ENCODE results near the gene SLC2A5.
A peak's percentile ranks its signal among the peaks of the same experiment; 100 is the strongest.

The SLC2A5 gene

GRCh38 chr1:9061252-9061960 is 8.0 kb downstream of the SLC2A5 start:
- DNase-seq (ENCODE audit: low spot score) = no peak

- DNase-seq (ENCODE audit: low spot score) = no peak
These were observed 9.3 kb downstream of the SLC2A5 start for GRCh38 chr1:9059891-9060744.

GRCh38 chr1:9058465-9058864 is 11.0 kb downstream of the SLC2A5 start:
- no peak for DNase-seq (ENCODE audit: low spot score)

GRCh38 chr1:9057851-9058250 is 11.6 kb downstream of the SLC2A5 start:
- DNase-seq (ENCODE audit: low spot score) = no peak

GRCh38 chr1:9052272-9053049 is 17.0 kb downstream of the SLC2A5 start:
- DNase-seq (ENCODE audit: low spot score) = no peak

GRCh38 chr1:9051379-9051778 is 18.1 kb downstream of the SLC2A5 start:
- no peak for DNase-seq (ENCODE audit: low spot score)

- DNase-seq (ENCODE audit: low spot score) = no peak
These were observed 18.6 kb downstream of the SLC2A5 start for GRCh38 chr1:9050803-9051202.

GRCh38 chr1:9048551-9048950 is 20.9 kb downstream of the SLC2A5 start:
- DNase-seq (ENCODE audit: low spot score) = no peak

- no peak for DNase-seq (ENCODE audit: low spot score)
These were observed 22.4 kb downstream of the SLC2A5 start for GRCh38 chr1:9047019-9047418.

- DNase-seq (ENCODE audit: low spot score) = no peak
These were observed 23.4 kb downstream of the SLC2A5 start for GRCh38 chr1:9045861-9046510.

GRCh38 chr1:9044236-9044635 is 25.2 kb downstream of the SLC2A5 start:
- peak; percentile 54 for DNase-seq (ENCODE audit: low spot score)

GRCh38 chr1:9042272-9042671 is 27.2 kb downstream of the SLC2A5 start:
- no peak for DNase-seq (ENCODE audit: low spot score)

- no peak for DNase-seq (ENCODE audit: low spot score)
These were observed 28.2 kb downstream of the SLC2A5 start for GRCh38 chr1:9041116-9041779.

GRCh38 chr1:9040659-9041030 is 28.8 kb downstream of the SLC2A5 start:
- DNase-seq (ENCODE audit: low spot score) = no peak

- DNase-seq (ENCODE audit: low spot score) = no peak
These were observed 29.4 kb downstream of the SLC2A5 start for GRCh38 chr1:9039761-9040658.

- no peak for DNase-seq (ENCODE audit: low spot score)
These were observed 30.3 kb downstream of the SLC2A5 start for GRCh38 chr1:9038881-9039760.

- DNase-seq (ENCODE audit: low spot score) = no peak
These were observed 31.1 kb downstream of the SLC2A5 start for GRCh38 chr1:9038338-9038650.

GRCh38 chr1:9037476-9038337 is 31.7 kb downstream of the SLC2A5 start:
- no peak for DNase-seq (ENCODE audit: low spot score)

- DNase-seq (ENCODE audit: low spot score) = no peak
These were observed 34.2 kb downstream of the SLC2A5 start for GRCh38 chr1:9035226-9035625.
